Peyer's patch (tissue), 4 donors: ENCODE results near the gene ST3GAL2.

Experiments
- CTCF ChIP-seq, 6 experiments: fragments of 450-650 bp in 4 of 6; fragments of 200-600 bp in 2 of 6; sonication (generic) in 1 of 6; IDR thresholded peaks; one replicate each; pipeline ENCODE4 v1.5.1; 2017 to 2019; ENCODE audit warnings: antibody characterized with exemption in 6 of 6, mild to moderate bottlenecking in 3 of 6, moderate library complexity in 1 of 6
- POLR2A ChIP-seq, 2 donors: fragments of 450-650 bp; IDR thresholded peaks; one replicate each; pipeline ENCODE4 v1.5.1; 2017; ENCODE audit warnings: antibody characterized with exemption in 2 of 2, mild to moderate bottlenecking in 2 of 2, moderate library complexity in 2 of 2

- TF ChIP-seq CTCF (IDR thresholded peaks at IDR 0.05) (no peak), POLR2A (IDR thresholded peaks at IDR 0.05) (no peak)
These were observed 41.5 kb upstream of the ST3GAL2 start for GRCh38 chr16:70480127-70481105.
